BJ (cell line): ENCODE measurements around the gene MRO. TPM values are rescaled to one million over a fixed set of nuclear protein-coding genes. Genes with fewer than 3 reads are reported as not detected.

ENCODE experiments used
- CTCF ChIA-PET: fragments of 350-600 bp; formaldehyde crosslinking; extraction: SDS; loops from one replicate; lab custom pipeline; 2021; ENCODE audit warnings: antibody characterized with exemption, inconsistent platforms; lab: Yijun Ruan, JAX
- POLR2A ChIA-PET: fragments of 300-600 bp; sonication (Branson Sonifier 250); formaldehyde crosslinking; extraction: SDS; loops from one replicate; lab custom pipeline; 2021; ENCODE audit warnings: antibody characterized with exemption; lab: Charles Lee
- DNase-seq: peaks from one replicate; pipeline ENCODE4 v3.0.0-alpha.2; 2011; ENCODE audit warnings: low read depth
- H3K27me3 ChIP-seq: 2 replicates; pipeline ENCODE4 v1.6.0; 2011; ENCODE audit warnings: low read length; ENCODE audit not compliant: control insufficient read depth, insufficient read depth
- H3K36me3 ChIP-seq: 2 replicates; pipeline ENCODE4 v1.5.1; 2011; ENCODE audit warnings: low read length; ENCODE audit not compliant: control insufficient read depth, insufficient read depth
- H3K4me3 ChIP-seq: 2 replicates; pipeline ENCODE4 v1.5.1; 2011; ENCODE audit warnings: low read depth, mild to moderate bottlenecking, control low read depth, low read length
- CTCF ChIP-seq: IDR thresholded peaks from 2 replicates; pipeline ENCODE4 v1.5.1; 2011; ENCODE audit warnings: low read depth, mild to moderate bottlenecking, control low read depth, inconsistent platforms, low read length, moderate library complexity; ENCODE audit not compliant: insufficient read depth
- polyA plus RNA-seq: library from polyadenylated mRNA; depleted of rRNA; stranded (reverse); fragments of >200 nt; gene quantifications from 2 replicates; pipeline ENCODE4 v1.2.3, GENCODE V29; 2011

MRO gene
- polyA plus RNA-seq, 1 experiment, result not detected

- no peak for DNase-seq
- POLR2A ChIA-PET, result no interaction called here
- Histone ChIP-seq H3K27me3 (no peaks in the 10 kb centered on the region), H3K4me3 (no peak overlapping the region), H3K36me3 (no peaks in the 10 kb centered on the region)
- CTCF ChIA-PET, result no interaction called here
- no peak for TF ChIP-seq CTCF
Measured at GRCh38 chr18:50776383-50776782, 43.4 kb downstream of the MRO start.

GRCh38 chr18:50775726-50776125 is 44.1 kb downstream of the MRO start:
- Histone ChIP-seq H3K36me3 (no peaks in the 10 kb centered on the region), H3K4me3 (no peak overlapping the region), H3K27me3 (no peaks in the 10 kb centered on the region)
- CTCF ChIA-PET, result no interaction called here
- TF ChIP-seq CTCF, result no peak
- POLR2A ChIA-PET, result no interaction called here
- DNase-seq, result no peak

GRCh38 chr18:50775207-50775606 is 44.6 kb downstream of the MRO start:
- no peak for DNase-seq
- CTCF ChIA-PET, result no interaction called here

GRCh38 chr18:50769463-50769862 is 50.4 kb downstream of the MRO start:
- no peaks in the 10 kb centered on the region for H3K27me3 ChIP-seq
- ChIA-PET CTCF (no interaction called here), POLR2A (no interaction called here)
- H3K4me3 ChIP-seq, result no peak overlapping the region
- H3K36me3 ChIP-seq, result no peaks in the 10 kb centered on the region
- no peak for DNase-seq
- no peak for TF ChIP-seq CTCF

More at GRCh38 chr18:50775207-50775606, 44.6 kb downstream of the MRO start:
- H3K36me3 ChIP-seq, result no peaks in the 10 kb centered on the region
- TF ChIP-seq CTCF, result no peak
- no peaks in the 10 kb centered on the region for H3K27me3 ChIP-seq
- POLR2A ChIA-PET, result no interaction called here
- H3K4me3 ChIP-seq, result no peak overlapping the region

GRCh38 chr18:50757358-50757757 is 62.5 kb downstream of the MRO start:
- POLR2A ChIA-PET, result no interaction called here
- Histone ChIP-seq H3K36me3 (no peaks in the 10 kb centered on the region), H3K4me3 (no peak overlapping the region), H3K27me3 (no peaks in the 10 kb centered on the region)
- DNase-seq, result no peak
- TF ChIP-seq CTCF, result no peak
- CTCF ChIA-PET, result no interaction called here
